ENCODE results near the gene ZNF552.

DNA sequence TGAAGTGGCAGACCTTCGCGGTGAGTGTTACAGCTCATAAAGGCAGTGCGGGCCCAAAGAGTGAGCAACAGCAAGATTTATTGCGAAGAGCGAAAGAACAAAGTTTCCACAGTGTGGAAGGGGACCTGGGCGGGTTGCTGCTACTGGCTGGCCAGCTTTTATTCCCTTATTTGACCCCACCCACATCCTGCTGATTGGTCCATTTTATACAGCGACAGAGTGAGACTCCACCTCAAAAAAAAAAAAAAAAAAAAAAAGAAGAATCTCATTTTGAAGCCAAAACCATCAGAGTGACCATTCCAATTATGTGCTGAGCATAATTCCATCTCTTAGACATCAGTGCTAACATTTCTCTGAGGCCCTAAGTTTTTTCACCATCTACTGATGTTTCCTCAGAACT is 1.9 kb upstream of the ZNF552 start:
- TF ChIP-seq, protein P1, sequence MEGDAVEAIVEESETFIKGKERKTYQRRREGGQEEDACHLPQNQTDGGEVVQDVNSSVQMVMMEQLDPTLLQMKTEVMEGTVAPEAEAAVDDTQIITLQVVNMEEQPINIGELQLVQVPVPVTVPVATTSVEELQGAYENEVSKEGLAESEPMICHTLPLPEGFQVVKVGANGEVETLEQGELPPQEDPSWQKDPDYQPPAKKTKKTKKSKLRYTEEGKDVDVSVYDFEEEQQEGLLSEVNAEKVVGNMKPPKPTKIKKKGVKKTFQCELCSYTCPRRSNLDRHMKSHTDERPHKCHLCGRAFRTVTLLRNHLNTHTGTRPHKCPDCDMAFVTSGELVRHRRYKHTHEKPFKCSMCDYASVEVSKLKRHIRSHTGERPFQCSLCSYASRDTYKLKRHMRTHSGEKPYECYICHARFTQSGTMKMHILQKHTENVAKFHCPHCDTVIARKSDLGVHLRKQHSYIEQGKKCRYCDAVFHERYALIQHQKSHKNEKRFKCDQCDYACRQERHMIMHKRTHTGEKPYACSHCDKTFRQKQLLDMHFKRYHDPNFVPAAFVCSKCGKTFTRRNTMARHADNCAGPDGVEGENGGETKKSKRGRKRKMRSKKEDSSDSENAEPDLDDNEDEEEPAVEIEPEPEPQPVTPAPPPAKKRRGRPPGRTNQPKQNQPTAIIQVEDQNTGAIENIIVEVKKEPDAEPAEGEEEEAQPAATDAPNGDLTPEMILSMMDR (IDR thresholded peaks at IDR 0.05) = no peak
- no peak for TF ChIP-seq POLR2A (IDR thresholded peaks at IDR 0.05)
- TF ChIP-seq POLR2AphosphoS5 (IDR thresholded peaks at IDR 0.05) = no peak

All from stomach (tissue), 4 donors.